ENCODE measurements around the gene CHTOP.

GRCh38 chr1:153679337-153680119 lies 45.7 kb downstream of the CHTOP start:
- no peak for TF ChIP-seq POLR2A (IDR thresholded peaks at IDR 0.05; ENCODE audit: low read depth, low read length)
- no peak for TF ChIP-seq POLR2AphosphoS5 (IDR thresholded peaks at IDR 0.05; ENCODE audit: low read depth, low read length)
- TF ChIP-seq TAF1 (IDR thresholded peaks at IDR 0.05; ENCODE audit: borderline replicate concordance, low read depth, low read length): no peak

Measured in GM12892 (cell line).